Measurements from ENCODE around the gene STKLD1.
"Not testable (repeated sequence)": the region's sequence is repeated elsewhere in the genome, so short reads cannot be mapped to it uniquely, and the experiment has no call there.

Gene STKLD1

GRCh38 chr9:133362359-133363044 is 13.7 kb upstream of the STKLD1 start:
- no peak for DNase-seq (ENCODE audit: low spot score)

GRCh38 chr9:133366435-133366834 is 9.7 kb upstream of the STKLD1 start:
- no peak for DNase-seq (ENCODE audit: low spot score)

GRCh38 chr9:133367221-133367620 is 8.9 kb upstream of the STKLD1 start:
- no peak for DNase-seq (ENCODE audit: low spot score)

GRCh38 chr9:133367778-133368177 is 8.4 kb upstream of the STKLD1 start:
- DNase-seq (ENCODE audit: low spot score), result no peak

- DNase-seq (ENCODE audit: low spot score), result no peak
These were observed 7.8 kb upstream of the STKLD1 start for GRCh38 chr9:133368249-133368881.

- DNase-seq (ENCODE audit: low spot score), result no peak
These were observed 6.7 kb upstream of the STKLD1 start for GRCh38 chr9:133369422-133369821.

GRCh38 chr9:133369933-133370332 is 6.2 kb upstream of the STKLD1 start:
- no peak for DNase-seq (ENCODE audit: low spot score)

- no peak for DNase-seq (ENCODE audit: low spot score)
These were observed 5.5 kb upstream of the STKLD1 start for GRCh38 chr9:133370685-133371084.

GRCh38 chr9:133371261-133371711 is 4.9 kb upstream of the STKLD1 start:
- DNase-seq (ENCODE audit: low spot score), result no peak

- DNase-seq (ENCODE audit: low spot score), result no peak
These were observed 4.0 kb upstream of the STKLD1 start for GRCh38 chr9:133372144-133372543.

GRCh38 chr9:133374612-133375115 is 1.5 kb upstream of the STKLD1 start:
- DNase-seq (ENCODE audit: low spot score), result no peak

GRCh38 chr9:133375116-133375723 is 946 bp upstream of the STKLD1 start:
- DNase-seq (ENCODE audit: low spot score), result peak; percentile 53

- DNase-seq (ENCODE audit: low spot score), result not testable (repeated sequence)
These were observed 1.1 kb downstream of the STKLD1 start for GRCh38 chr9:133377280-133377679.

- DNase-seq (ENCODE audit: low spot score), result no peak
These were observed 1.6 kb downstream of the STKLD1 start for GRCh38 chr9:133377721-133378216.

GRCh38 chr9:133378408-133378962 is 2.3 kb downstream of the STKLD1 start:
- DNase-seq (ENCODE audit: low spot score), result no peak

- no peak for DNase-seq (ENCODE audit: low spot score)
These were observed 3.3 kb downstream of the STKLD1 start for GRCh38 chr9:133379153-133380086.

GRCh38 chr9:133380734-133381133 is 4.6 kb downstream of the STKLD1 start:
- DNase-seq (ENCODE audit: low spot score), result no peak

GRCh38 chr9:133382507-133383141 is 6.5 kb downstream of the STKLD1 start:
- DNase-seq (ENCODE audit: low spot score), result no peak

GRCh38 chr9:133383438-133383837 is 7.3 kb downstream of the STKLD1 start:
- no peak for DNase-seq (ENCODE audit: low spot score)

GRCh38 chr9:133384736-133385321 is 8.7 kb downstream of the STKLD1 start:
- no peak for DNase-seq (ENCODE audit: low spot score)

- no peak for DNase-seq (ENCODE audit: low spot score)
These were observed 9.3 kb downstream of the STKLD1 start for GRCh38 chr9:133385452-133385851.
